Hepatocyte (in vitro differentiated cells): ENCODE data around the gene CELSR1. TPM values are rescaled to one million over a fixed set of nuclear protein-coding genes. Genes with fewer than 3 reads are reported as not detected.
A peak's percentile ranks its signal among the peaks of the same experiment; 100 is the strongest.

ENCODE experiments used
- DNase-seq: peaks from one replicate; pipeline ENCODE4 v3.0.0-alpha.2; 2016; ENCODE audit warnings: low spot score
- H2AFZ ChIP-seq: fragments of 200-600 bp; sonication (generic); 2 replicates; pipeline ENCODE4 v1.6.0; 2016; ENCODE audit warnings: antibody characterized with exemption, mild to moderate bottlenecking
- H3K27ac ChIP-seq: fragments of 200-600 bp; sonication (generic); 2 replicates; pipeline ENCODE4 v1.5.1; 2016; ENCODE audit warnings: mild to moderate bottlenecking
- H3K27me3 ChIP-seq: fragments of 200-600 bp; sonication (generic); 2 replicates; pipeline ENCODE4 v1.6.1; 2016
- H3K36me3 ChIP-seq: fragments of 200-600 bp; sonication (generic); replicated peaks from 2 replicates; pipeline ENCODE4 v1.5.1; 2016; ENCODE audit warnings: low read depth; ENCODE audit not compliant: insufficient read depth
- H3K4me1 ChIP-seq: fragments of 200-600 bp; sonication (generic); 2 replicates; pipeline ENCODE4 v1.5.1; 2016; ENCODE audit warnings: mild to moderate bottlenecking, moderate library complexity; ENCODE audit not compliant: insufficient read depth
- H3K4me2 ChIP-seq: fragments of 200-600 bp; sonication (generic); 2 replicates; pipeline ENCODE4 v1.6.0; 2016
- H3K4me3 ChIP-seq: fragments of 200-600 bp; sonication (generic); 2 replicates; pipeline ENCODE4 v1.5.1; 2016; ENCODE audit warnings: mild to moderate bottlenecking
- H3K79me2 ChIP-seq: fragments of 200-600 bp; sonication (generic); 2 replicates; pipeline ENCODE4 v1.6.0; 2017; ENCODE audit warnings: mild to moderate bottlenecking
- H3K9me2 ChIP-seq: fragments of 200-600 bp; sonication (generic); replicated peaks from 2 replicates; pipeline ENCODE4 v1.6.0; 2017; ENCODE audit warnings: mild to moderate bottlenecking; ENCODE audit not compliant: insufficient read depth
- H3K9me3 ChIP-seq: fragments of 200-600 bp; sonication (generic); 2 replicates; pipeline ENCODE4 v1.5.1; 2016; ENCODE audit warnings: low read depth, mild to moderate bottlenecking
- H4K20me1 ChIP-seq: fragments of 200-600 bp; sonication (generic); 2 replicates; pipeline ENCODE4 v1.6.0; 2016; ENCODE audit warnings: mild to moderate bottlenecking; ENCODE audit not compliant: insufficient read depth, poor library complexity, severe bottlenecking
- EZH2 ChIP-seq: fragments of 200-600 bp; sonication (generic); IDR thresholded peaks from 2 replicates; pipeline ENCODE4 v1.6.1; 2016; ENCODE audit warnings: antibody characterized with exemption, mild to moderate bottlenecking, borderline replicate concordance
- EZH2phosphoT487 ChIP-seq: fragments of 200-600 bp; sonication (generic); IDR thresholded peaks from one replicate; pipeline ENCODE4 v1.6.1; 2018; ENCODE audit warnings: antibody characterized with exemption, mild to moderate bottlenecking, low read depth, moderate library complexity; ENCODE audit not compliant: unreplicated experiment, severe bottlenecking
- WGBS: methylation state at CpG from one replicate; pipeline ENCODE4 v1.1.6; 2016; ENCODE audit warnings: low lambda C conversion rate; ENCODE audit errors: missing lambda C conversion rate; 5-methylcytosine and 5-hydroxymethylcytosine counted together
- polyA plus RNA-seq: library from polyadenylated mRNA; unstranded; fragments of >200 nt; fragmentation: Nextera tagmentation; extraction: Ambion mirVana; gene quantifications from 2 replicates; pipeline ENCODE4 v1.2.1, GENCODE V29; 2016
- total RNA-seq: library from RNA; depleted of rRNA; stranded (reverse); fragments of >200 nt; gene quantifications from 2 replicates; pipeline ENCODE4 v1.2.3, GENCODE V29; 2014
- TF ChIP-seq, protein P1 (sequence below): fragments of 200-600 bp; sonication (generic); IDR thresholded peaks from 2 replicates; pipeline ENCODE4 v1.5.1; 2016; ENCODE audit warnings: antibody characterized with exemption, mild to moderate bottlenecking; ENCODE audit not compliant: poor library complexity

CELSR1 gene
- total and polyA plus RNA-seq, 2 experiments from 2014 or later: 3.0 to 8.7 TPM

DNA sequence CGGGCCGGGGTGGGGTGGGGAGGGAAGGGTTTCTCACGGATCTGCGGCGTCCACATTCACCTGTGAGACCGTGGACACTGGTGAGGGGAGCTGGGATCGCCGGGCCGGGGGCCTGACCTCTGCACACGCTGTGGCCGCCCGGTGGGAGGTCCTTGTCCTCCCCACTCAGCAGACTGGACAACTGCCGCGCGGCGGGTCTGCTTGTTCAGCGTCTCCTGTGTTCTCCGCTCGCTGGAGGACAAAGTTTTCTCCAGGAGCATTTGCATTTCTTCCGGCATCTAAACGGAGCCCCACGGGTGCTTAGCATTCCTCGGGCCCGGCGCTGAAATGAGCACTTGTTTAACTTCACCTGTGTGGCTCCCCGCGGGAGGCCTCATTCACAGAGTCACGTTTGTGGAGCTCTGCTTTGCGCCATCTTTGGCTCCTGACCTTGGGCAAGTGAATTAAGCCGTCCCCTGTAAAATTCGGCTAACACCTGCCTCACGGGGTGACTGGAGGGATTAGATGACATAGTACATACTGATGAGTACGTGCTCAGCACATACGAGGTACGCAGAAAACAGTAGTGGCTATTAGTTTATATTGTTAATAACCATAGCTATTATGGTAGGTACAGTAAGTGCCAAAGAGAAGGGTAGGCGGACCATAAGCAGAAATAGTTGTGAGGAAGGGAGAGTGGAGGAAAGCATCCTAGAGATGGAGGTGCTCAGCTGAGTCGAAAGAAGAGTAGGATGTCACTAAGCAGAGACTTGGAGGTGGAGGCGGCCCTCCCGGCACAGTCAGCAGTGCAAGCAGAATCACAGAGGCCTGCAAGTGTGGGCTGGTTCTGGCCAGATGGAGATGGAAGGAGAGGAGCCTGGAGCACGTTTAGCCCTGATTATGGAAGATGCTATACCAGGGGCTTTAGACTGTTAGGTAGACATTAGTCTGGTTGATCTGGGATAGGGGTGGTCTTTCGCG, 201.0 kb downstream of the CELSR1 start:
- WGBS: 12% methylated on average over 42 of the region's 42 CpGs
- Histone ChIP-seq H2AFZ (peak overlapping the region; percentile 92), H3K9me2 (no peaks in the 10 kb centered on the region), H3K27me3 (no peaks in the 10 kb centered on the region), H3K79me2 (peaks cover 46% of the 10 kb centered on the region), H3K4me1 (peaks cover 8% of the 10 kb centered on the region), H3K4me2 (peak overlapping the region; percentile 86), H3K4me3 (peak overlapping the region; percentile 51), H3K27ac (peak overlapping the region; percentile 99), H4K20me1 (peaks cover 6% of the 10 kb centered on the region), H3K9me3 (no peaks in the 10 kb centered on the region), H3K36me3 (no peaks in the 10 kb centered on the region)
- TF ChIP-seq EZH2phosphoT487 (no peak), EZH2 (no peak)
- TF ChIP-seq, protein P1, sequence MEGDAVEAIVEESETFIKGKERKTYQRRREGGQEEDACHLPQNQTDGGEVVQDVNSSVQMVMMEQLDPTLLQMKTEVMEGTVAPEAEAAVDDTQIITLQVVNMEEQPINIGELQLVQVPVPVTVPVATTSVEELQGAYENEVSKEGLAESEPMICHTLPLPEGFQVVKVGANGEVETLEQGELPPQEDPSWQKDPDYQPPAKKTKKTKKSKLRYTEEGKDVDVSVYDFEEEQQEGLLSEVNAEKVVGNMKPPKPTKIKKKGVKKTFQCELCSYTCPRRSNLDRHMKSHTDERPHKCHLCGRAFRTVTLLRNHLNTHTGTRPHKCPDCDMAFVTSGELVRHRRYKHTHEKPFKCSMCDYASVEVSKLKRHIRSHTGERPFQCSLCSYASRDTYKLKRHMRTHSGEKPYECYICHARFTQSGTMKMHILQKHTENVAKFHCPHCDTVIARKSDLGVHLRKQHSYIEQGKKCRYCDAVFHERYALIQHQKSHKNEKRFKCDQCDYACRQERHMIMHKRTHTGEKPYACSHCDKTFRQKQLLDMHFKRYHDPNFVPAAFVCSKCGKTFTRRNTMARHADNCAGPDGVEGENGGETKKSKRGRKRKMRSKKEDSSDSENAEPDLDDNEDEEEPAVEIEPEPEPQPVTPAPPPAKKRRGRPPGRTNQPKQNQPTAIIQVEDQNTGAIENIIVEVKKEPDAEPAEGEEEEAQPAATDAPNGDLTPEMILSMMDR: no peak
- peak; percentile 45 for DNase-seq

DNA sequence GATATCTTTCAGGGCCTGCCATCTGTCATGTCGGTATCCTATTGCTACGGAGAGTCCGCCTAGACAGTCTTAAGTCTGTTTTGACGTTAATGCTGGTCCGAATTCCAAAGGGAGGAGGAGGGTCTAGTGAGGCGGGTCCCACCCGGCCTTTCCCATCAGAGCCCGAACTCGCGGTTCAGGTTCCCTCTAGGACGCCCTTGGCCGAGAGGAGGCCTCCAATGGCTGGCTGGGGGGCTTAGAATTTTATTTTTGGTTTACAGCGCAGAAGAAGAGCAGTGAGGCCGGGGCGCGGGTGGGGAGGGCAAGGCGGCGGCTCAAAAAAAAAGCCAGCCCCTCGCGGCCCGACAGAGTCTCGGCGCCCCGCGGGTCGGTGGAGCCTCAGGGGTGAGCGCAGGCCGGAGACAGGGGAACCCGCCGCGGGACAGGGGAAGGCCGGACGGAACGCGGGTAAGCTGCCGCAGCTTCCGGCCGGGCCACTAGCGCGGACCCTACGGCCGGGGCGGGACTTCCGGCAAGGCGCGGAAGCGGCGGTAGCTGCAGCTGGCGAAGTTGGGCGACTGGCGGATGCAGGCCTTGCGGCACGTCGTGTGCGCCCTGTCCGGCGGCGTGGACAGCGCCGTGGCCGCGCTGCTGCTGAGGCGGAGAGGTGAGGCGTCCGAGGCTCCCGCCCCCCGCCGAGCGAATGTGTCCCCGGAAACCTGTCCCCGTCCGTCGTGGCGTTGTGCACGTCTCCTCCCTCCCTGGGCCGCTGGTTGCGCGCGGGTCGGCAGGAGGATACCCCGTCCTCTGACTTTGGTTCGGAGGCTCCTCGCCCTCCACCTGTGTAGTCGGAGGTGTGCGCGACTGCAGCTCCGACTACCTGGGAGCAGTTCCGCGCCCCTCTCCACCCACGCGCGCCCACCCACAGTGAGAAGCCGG, 202.0 kb downstream of the CELSR1 start, which contains the start of gene TRMU:
Gene TRMU, plus strand, starts transcription at position 514 of the 918 bp plus-strand sequence. Its CDS starts 51 bp downstream, at position 565.
- peak; percentile 93 for DNase-seq
- H3K4me3 ChIP-seq: peak within 1 kb of the TSS; percentile 51
- H3K9me3 ChIP-seq: no peaks in the 10 kb centered on the region
- H3K27me3 ChIP-seq: no peaks in the 10 kb centered on the region
- H3K79me2 ChIP-seq: peaks cover 46% of the 10 kb centered on the region
- peak within 1 kb of the TSS; percentile 86 for H3K4me2 ChIP-seq
- H3K9me2 ChIP-seq: no peaks in the 10 kb centered on the region
- WGBS: under 1% methylated on average over 77 of the region's 93 CpGs
- H3K36me3 ChIP-seq: no peaks in the 10 kb centered on the region
- H3K27ac ChIP-seq: peak within 1 kb of the TSS; percentile 99
- H4K20me1 ChIP-seq: peaks cover 6% of the 10 kb centered on the region
- peak within 1 kb of the TSS; percentile 92 for H2AFZ ChIP-seq
- TF ChIP-seq EZH2 (no peak), EZH2phosphoT487 (no peak)
- TF ChIP-seq, protein P1: no peak
- H3K4me1 ChIP-seq: peaks cover 8% of the 10 kb centered on the region

DNA sequence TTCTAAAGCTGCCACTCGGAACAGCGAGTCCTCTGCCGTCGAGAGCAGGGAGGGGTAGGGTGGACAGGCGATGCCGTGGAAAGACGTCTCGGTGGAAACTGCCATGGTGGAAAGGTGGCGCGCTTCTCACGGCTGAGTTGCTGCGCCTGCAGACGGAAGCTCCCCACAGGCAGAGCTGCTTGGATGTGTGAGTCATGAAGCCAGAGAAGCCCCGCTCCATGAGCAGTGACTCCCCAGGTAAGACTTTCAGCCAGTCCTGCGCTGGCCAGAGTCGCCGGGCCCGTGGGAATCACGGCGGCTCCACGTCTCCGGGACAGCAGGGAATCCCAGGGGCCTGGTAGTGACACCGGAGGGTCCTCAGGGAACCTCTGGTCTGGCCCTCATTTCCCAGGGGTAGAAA, 205.9 kb downstream of the CELSR1 start:
- WGBS: 99% methylated on average over 23 of the region's 23 CpGs
- DNase-seq: no peak
- TF ChIP-seq EZH2 (no peak), EZH2phosphoT487 (no peak)
- TF ChIP-seq, protein P1: no peak
- H3K27ac ChIP-seq: no peak overlapping the region
- H3K27me3 ChIP-seq: no peaks in the 10 kb centered on the region
- H3K4me1 ChIP-seq: no peaks in the 10 kb centered on the region
- no peak overlapping the region for H3K4me3 ChIP-seq
- H3K9me3 ChIP-seq: no peaks in the 10 kb centered on the region
- H3K9me2 ChIP-seq: no peaks in the 10 kb centered on the region
- H4K20me1 ChIP-seq: no peaks in the 10 kb centered on the region
- peaks cover 8% of the 10 kb centered on the region for H3K79me2 ChIP-seq
- no peak overlapping the region for H3K4me2 ChIP-seq
- H2AFZ ChIP-seq: no peak overlapping the region
- H3K36me3 ChIP-seq: no peaks in the 10 kb centered on the region
